Gastroesophageal sphincter (tissue), 3 donors: ENCODE measurements around the gene SOX13.
A peak's percentile ranks its signal among the peaks of the same experiment; 100 is the strongest.

Source experiments
- CTCF ChIP-seq, 4 experiments: fragments of 200-600 bp in 2 of 4; fragments of 450-650 bp in 2 of 4; sonication (generic) in 1 of 4; IDR thresholded peaks; one replicate each; pipeline ENCODE4 v1.5.1; 2017 to 2019; ENCODE audit warnings: antibody characterized with exemption in 4 of 4, mild to moderate bottlenecking in 2 of 4, moderate library complexity in 2 of 4
- EP300 ChIP-seq: sonication (generic); formaldehyde crosslinking; IDR thresholded peaks from one replicate; pipeline ENCODE4 v1.6.1; 2017; ENCODE audit warnings: antibody characterized with exemption, mild to moderate bottlenecking
- POLR2A ChIP-seq, 2 donors: fragments of 450-650 bp; IDR thresholded peaks; one replicate each; pipeline ENCODE4 v1.6.1; 2017; ENCODE audit warnings: antibody characterized with exemption in 2 of 2, mild to moderate bottlenecking in 2 of 2, moderate library complexity in 1 of 2
- POLR2AphosphoS5 ChIP-seq: sonication (generic); formaldehyde crosslinking; IDR thresholded peaks from one replicate; pipeline ENCODE4 v1.6.1; 2017; ENCODE audit warnings: antibody characterized with exemption

- TF ChIP-seq POLR2AphosphoS5 (peak; percentile 61), EP300 (no peak), CTCF (IDR thresholded peaks at IDR 0.05) (peak in 1 of 4 experiments; percentile 16), POLR2A (IDR thresholded peaks at IDR 0.05) (peak in 1 of 2 donors; percentile 8)
Observed at GRCh38 chr1:204089044-204089751, 16.3 kb downstream of the SOX13 start.
